ENCODE data around the gene UGGT1. TPM values are rescaled to one million over a fixed set of nuclear protein-coding genes. Genes with fewer than 3 reads are reported as not detected.
A peak's percentile ranks its signal among the peaks of the same experiment; 100 is the strongest.

UGGT1 gene
- total and polyA plus RNA-seq, 9 donors = 7.1 to 42.5 (median 22.5) TPM

DNA sequence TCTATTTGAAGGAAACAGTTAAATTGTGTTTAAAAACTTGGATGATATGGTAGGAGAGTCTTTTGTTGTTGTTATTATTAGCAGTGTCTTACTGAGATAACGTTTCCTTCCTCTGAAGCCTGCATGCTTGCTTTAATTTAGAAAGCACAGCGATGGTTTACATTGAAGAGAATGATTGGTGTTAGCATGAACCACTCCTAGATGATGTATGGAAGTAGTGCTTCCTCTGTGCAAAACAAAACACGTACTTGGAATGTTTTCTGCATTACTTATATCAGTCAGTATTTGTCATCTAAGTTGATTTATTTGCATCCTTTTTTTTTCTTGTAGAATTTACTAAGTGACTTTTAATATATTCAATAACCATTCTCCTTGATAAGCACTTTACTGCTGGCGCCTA, 89.0 kb downstream of the UGGT1 start:
- Histone ChIP-seq H3K4me1 (ENCODE audit: insufficient read depth) (no peaks in the 10 kb centered on the region), H3K36me3 (no peaks in the 10 kb centered on the region), H3K27me3 (no peaks in the 10 kb centered on the region), H3K9me3 (no peaks in the 10 kb centered on the region), H3K27ac (no peak overlapping the region), H3K4me3 (no peak overlapping the region)
- WGBS, 3 donors = 30 to 56% (median 45%) methylated on average over 4 of the region's 4 CpGs
- no peak for TF ChIP-seq EP300 (IDR thresholded peaks at IDR 0.05)
- TF ChIP-seq, protein P1, sequence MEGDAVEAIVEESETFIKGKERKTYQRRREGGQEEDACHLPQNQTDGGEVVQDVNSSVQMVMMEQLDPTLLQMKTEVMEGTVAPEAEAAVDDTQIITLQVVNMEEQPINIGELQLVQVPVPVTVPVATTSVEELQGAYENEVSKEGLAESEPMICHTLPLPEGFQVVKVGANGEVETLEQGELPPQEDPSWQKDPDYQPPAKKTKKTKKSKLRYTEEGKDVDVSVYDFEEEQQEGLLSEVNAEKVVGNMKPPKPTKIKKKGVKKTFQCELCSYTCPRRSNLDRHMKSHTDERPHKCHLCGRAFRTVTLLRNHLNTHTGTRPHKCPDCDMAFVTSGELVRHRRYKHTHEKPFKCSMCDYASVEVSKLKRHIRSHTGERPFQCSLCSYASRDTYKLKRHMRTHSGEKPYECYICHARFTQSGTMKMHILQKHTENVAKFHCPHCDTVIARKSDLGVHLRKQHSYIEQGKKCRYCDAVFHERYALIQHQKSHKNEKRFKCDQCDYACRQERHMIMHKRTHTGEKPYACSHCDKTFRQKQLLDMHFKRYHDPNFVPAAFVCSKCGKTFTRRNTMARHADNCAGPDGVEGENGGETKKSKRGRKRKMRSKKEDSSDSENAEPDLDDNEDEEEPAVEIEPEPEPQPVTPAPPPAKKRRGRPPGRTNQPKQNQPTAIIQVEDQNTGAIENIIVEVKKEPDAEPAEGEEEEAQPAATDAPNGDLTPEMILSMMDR (IDR thresholded peaks at IDR 0.05) = no peak
- no peak for TF ChIP-seq POLR2A (IDR thresholded peaks at IDR 0.05)
- intact Hi-C loops (cut with DNase I) = no loop called here
- no peak for DNase-seq

DNA sequence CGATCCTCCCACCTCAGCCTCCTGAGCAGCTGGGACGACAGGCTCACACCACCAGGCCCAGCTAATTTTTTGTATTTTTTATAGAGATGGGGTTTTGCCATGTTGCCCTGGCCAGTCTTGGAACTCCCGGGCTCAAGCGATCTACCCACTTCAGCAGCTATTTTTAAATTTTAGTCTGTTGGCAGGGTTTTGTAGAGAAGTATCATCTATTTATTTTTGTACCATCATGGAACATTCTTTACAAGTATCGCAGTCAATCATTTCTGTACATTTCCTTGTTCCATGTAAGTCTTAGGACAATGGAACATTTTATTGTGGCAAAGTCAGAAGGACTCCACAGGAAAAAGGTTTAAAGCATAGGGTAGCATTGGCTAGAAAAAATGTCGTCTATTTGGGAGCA, 94.6 kb downstream of the UGGT1 start:
- no peaks in the 10 kb centered on the region for H3K36me3 ChIP-seq
- H3K4me1 ChIP-seq (ENCODE audit: insufficient read depth) = no peaks in the 10 kb centered on the region
- H3K4me3 ChIP-seq = no peak overlapping the region
- WGBS, 3 donors = 86 to 94% (median 94%) methylated on average over 6 of the region's 6 CpGs
- no peak for TF ChIP-seq POLR2A (IDR thresholded peaks at IDR 0.05)
- no peak for DNase-seq
- no peaks in the 10 kb centered on the region for H3K27me3 ChIP-seq
- H3K27ac ChIP-seq = no peak overlapping the region
- intact Hi-C loops (cut with DNase I) = no loop called here
- H3K9me3 ChIP-seq = no peaks in the 10 kb centered on the region

DNA sequence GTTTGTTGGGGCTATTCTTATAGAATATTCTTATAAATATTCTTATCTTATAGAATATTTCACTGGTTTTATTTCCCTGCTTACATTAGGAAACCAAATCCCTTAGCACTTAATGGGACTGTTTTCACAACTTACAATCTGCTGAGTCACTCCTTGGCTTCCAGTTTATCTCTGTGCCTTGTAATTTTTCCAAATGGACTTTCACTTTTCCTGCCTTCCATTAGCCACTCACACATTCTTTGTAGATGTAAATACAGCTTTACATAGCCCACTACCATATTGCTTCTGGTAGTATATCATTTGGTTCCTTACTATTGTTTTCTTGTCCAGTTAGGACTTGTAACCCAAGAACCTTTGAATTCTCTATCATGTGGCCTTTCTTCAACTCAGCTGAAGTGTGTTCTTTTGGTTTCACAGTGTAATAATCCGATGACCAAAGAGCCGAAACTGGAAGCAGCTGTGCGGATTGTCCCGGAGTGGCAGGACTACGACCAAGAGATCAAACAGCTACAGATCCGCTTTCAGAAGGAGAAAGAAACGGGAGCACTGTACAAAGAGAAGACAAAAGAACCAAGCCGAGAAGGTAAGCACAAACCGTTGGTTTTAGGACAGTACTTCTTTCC, 96.1 kb downstream of the UGGT1 start:
- Histone ChIP-seq H3K27ac (peak overlapping the region in 1 of 2 donors; percentile 23), H3K4me1 (ENCODE audit: insufficient read depth) (no peaks in the 10 kb centered on the region), H3K36me3 (no peaks in the 10 kb centered on the region), H3K27me3 (no peaks in the 10 kb centered on the region), H3K4me3 (no peak overlapping the region), H3K9me3 (no peaks in the 10 kb centered on the region)
- no peak for DNase-seq
- no peak for TF ChIP-seq POLR2A (IDR thresholded peaks at IDR 0.05)
- TF ChIP-seq, protein P1 (IDR thresholded peaks at IDR 0.05) = no peak
- no peak for TF ChIP-seq EP300 (IDR thresholded peaks at IDR 0.05)
- intact Hi-C loops (cut with DNase I) = no loop called here
- WGBS, 3 donors = 58 to 79% (median 68%) methylated on average over 9 of the region's 9 CpGs

DNA sequence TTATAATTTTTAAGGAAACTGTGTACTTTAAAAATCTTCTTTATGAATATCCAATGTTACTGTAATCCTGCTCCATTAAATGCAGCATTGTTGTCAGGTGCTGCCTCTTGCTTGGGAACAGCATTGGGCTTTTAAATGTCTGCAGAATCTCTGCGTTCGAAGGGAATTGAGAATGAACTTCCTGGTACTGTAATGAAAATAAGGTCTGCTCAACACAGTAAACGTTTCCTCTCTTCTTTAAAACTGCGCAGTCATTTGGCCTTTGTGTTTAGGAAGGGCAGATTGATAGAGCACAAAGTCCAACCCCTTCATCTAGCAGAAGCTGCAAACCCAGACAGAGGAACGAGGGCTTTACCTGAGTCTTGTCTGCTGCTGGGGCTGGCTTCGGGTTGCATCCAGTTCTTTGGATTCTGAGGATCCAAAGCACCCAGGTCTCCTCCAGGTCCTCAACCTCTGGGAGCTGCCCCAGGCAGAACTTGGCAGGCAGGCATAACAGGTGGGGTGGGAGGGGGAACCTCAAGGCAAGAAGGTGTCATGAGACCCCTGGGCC, 104.5 kb downstream of the UGGT1 start:
- H3K27ac ChIP-seq = no peak overlapping the region
- intact Hi-C loops (cut with DNase I) = no loop called here
- H3K4me1 ChIP-seq (ENCODE audit: insufficient read depth) = no peaks in the 10 kb centered on the region
- no peak for DNase-seq
- H3K36me3 ChIP-seq = no peaks in the 10 kb centered on the region
- TF ChIP-seq EP300 (IDR thresholded peaks at IDR 0.05) (no peak), POLR2A (IDR thresholded peaks at IDR 0.05) (no peak)
- TF ChIP-seq, protein P1 (IDR thresholded peaks at IDR 0.05) = no peak
- no peaks in the 10 kb centered on the region for H3K9me3 ChIP-seq
- no peak overlapping the region for H3K4me3 ChIP-seq
- WGBS, 3 donors = 83 to 84% (median 83%) methylated on average over 6 of the region's 6 CpGs
- H3K27me3 ChIP-seq = no peaks in the 10 kb centered on the region

DNA sequence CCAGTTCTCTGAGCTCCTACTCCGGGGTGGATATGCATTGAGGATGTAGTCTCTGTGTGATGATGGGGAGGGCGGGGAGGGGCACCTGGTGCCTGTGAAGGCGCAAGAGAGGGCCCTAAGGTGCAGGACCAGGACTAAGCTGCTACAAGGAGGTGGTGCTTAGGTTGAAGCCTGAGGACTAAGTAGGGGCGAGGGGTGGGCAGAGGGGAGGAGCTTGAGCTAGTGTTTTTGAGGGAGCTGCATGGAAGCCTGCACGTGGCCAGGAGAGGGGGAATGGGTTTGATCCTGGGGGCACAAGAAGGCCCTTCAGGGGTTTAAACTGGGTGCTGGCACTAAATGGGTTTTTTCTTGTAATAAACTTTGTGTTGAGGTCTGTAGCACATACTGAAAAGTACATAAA, 105.0 kb downstream of the UGGT1 start:
- Histone ChIP-seq H3K4me3 (no peak overlapping the region), H3K36me3 (no peaks in the 10 kb centered on the region), H3K27me3 (no peaks in the 10 kb centered on the region), H3K27ac (no peak overlapping the region), H3K9me3 (no peaks in the 10 kb centered on the region), H3K4me1 (ENCODE audit: insufficient read depth) (no peaks in the 10 kb centered on the region)
- 74 to 80% (median 77%) methylated on average over 5 of the region's 5 CpGs for WGBS, 3 donors
- TF ChIP-seq, protein P1 (IDR thresholded peaks at IDR 0.05) = no peak
- TF ChIP-seq POLR2A (IDR thresholded peaks at IDR 0.05) (no peak), EP300 (IDR thresholded peaks at IDR 0.05) (no peak)
- no peak for DNase-seq
- intact Hi-C loops (cut with DNase I) = no loop called here
